SK-N-SH (cell line): ENCODE results near the gene OR2F1. TPM values are rescaled to one million over a fixed set of nuclear protein-coding genes. Genes with fewer than 3 reads are reported as not detected.
"Not testable (repeated sequence)": the region's sequence is repeated elsewhere in the genome, so short reads cannot be mapped to it uniquely, and the experiment has no call there.

Experiments used
- CTCF ChIA-PET: fragments of 300-600, 350-600 bp; formaldehyde crosslinking; extraction: SDS; loops from one replicate; lab custom pipeline; 2021; lab: Yijun Ruan, JAX
- POLR2A ChIA-PET: fragments of 350-600 bp; sonication (Branson Sonifier 250); formaldehyde crosslinking; extraction: SDS; loops from one replicate; lab custom pipeline; 2020; ENCODE audit warnings: antibody characterized with exemption, inconsistent platforms; lab: Yijun Ruan, JAX
- DNase-seq: peaks from one replicate; pipeline ENCODE4 v3.0.0; 2012
- H2AFZ ChIP-seq: fragments of 200-600 bp; sonication (generic); 2 replicates; pipeline ENCODE4 v1.8.1; 2016; ENCODE audit warnings: antibody characterized with exemption, mild to moderate bottlenecking, low read depth
- H3F3A ChIP-seq: fragments of 200-600 bp; sonication (generic); replicated peaks from 2 replicates; pipeline ENCODE3; 2016; ENCODE audit warnings: antibody characterized with exemption, mild to moderate bottlenecking; ENCODE audit not compliant: insufficient read depth
- H3K27ac ChIP-seq, 2 experiments: fragments of 200-500 bp in 1 of 2; fragments of 200-600 bp in 1 of 2; sonication (Bioruptor generic) in 1 of 2; sonication (generic), shearing (Covaris generic) in 1 of 2; 2 replicates each; pipeline versions ENCODE4 v1.5.1 to v1.6.1; 2014 to 2016; ENCODE audit warnings: low read depth in 2 of 2, inconsistent platforms in 1 of 2, low read length in 1 of 2, mild to moderate bottlenecking in 1 of 2, mixed read lengths in 1 of 2
- H3K27me3 ChIP-seq: fragments of 200-600 bp; sonication (generic), shearing (Covaris generic); 2 replicates; pipeline ENCODE4 v1.6.1; 2016; ENCODE audit warnings: mixed run types; ENCODE audit not compliant: insufficient read depth
- H3K36me3 ChIP-seq, 2 experiments: fragments of 200-500 bp in 1 of 2; fragments of 200-600 bp in 1 of 2; sonication (Bioruptor generic) in 1 of 2; sonication (generic) in 1 of 2; replicated peaks in 1 of 2; 2 replicates each; pipeline versions ENCODE3 to v1.5.1; 2014 to 2016; ENCODE audit warnings: low read length in 1 of 2, mild to moderate bottlenecking in 1 of 2; ENCODE audit not compliant: insufficient read depth in 2 of 2, control insufficient read depth in 1 of 2
- H3K4me1 ChIP-seq, 2 experiments: fragments of 200-500 bp in 1 of 2; fragments of 200-600 bp in 1 of 2; sonication (Bioruptor generic) in 1 of 2; sonication (generic), shearing (Covaris generic) in 1 of 2; 2 replicates each; pipeline versions ENCODE4 v1.5.1 to v1.6.1; 2014 to 2016; ENCODE audit warnings: low read depth in 1 of 2, low read length in 1 of 2, mixed run types in 1 of 2; ENCODE audit not compliant: insufficient read depth in 2 of 2, control insufficient read depth in 1 of 2
- H3K4me2 ChIP-seq: fragments of 200-600 bp; sonication (generic), shearing (Covaris generic); 2 replicates; pipeline ENCODE4 v1.6.1; 2017; ENCODE audit warnings: mixed run types
- H3K4me3 ChIP-seq, 2 experiments: fragments of 200-500 bp in 1 of 2; fragments of 200-600 bp in 1 of 2; sonication (Bioruptor generic) in 1 of 2; sonication (generic), shearing (Covaris generic) in 1 of 2; 2 replicates each; pipeline versions ENCODE4 v1.5.1 to v1.8.1; 2014 to 2016; ENCODE audit warnings: low read depth in 2 of 2, inconsistent platforms in 1 of 2, low read length in 1 of 2, mild to moderate bottlenecking in 1 of 2, mixed read lengths in 1 of 2, moderate library complexity in 1 of 2
- H3K79me2 ChIP-seq: fragments of 200-600 bp; sonication (generic); 2 replicates; pipeline ENCODE4 v1.8.1; 2017; ENCODE audit warnings: mild to moderate bottlenecking; ENCODE audit not compliant: insufficient read depth
- H3K9ac ChIP-seq: fragments of 200-600 bp; sonication (generic); 2 replicates; pipeline ENCODE4 v1.6.1; 2017; ENCODE audit warnings: mixed run types
- H3K9me2 ChIP-seq: fragments of 200-600 bp; sonication (generic); 2 replicates; pipeline ENCODE4 v1.6.1; 2017; ENCODE audit warnings: mixed run types
- H3K9me3 ChIP-seq: fragments of 200-600 bp; sonication (generic); 2 replicates; pipeline ENCODE4 v1.6.1; 2017; ENCODE audit warnings: mixed run types, mild to moderate bottlenecking, moderate library complexity
- H4K20me1 ChIP-seq: fragments of 200-600 bp; sonication (generic); 2 replicates; pipeline ENCODE4 v1.6.1; 2017; ENCODE audit warnings: mild to moderate bottlenecking, mixed run types; ENCODE audit not compliant: insufficient read depth
- EP300 ChIP-seq, 2 experiments: IDR thresholded peaks; 2 replicates each; pipeline versions ENCODE4 v1.4.0 to v1.6.1; 2012; ENCODE audit warnings: borderline replicate concordance in 1 of 2, low read depth in 1 of 2, low read length in 1 of 2
- GABPA ChIP-seq: IDR thresholded peaks from 2 replicates; pipeline ENCODE4 v1.4.0; 2012; ENCODE audit warnings: low read depth, mild to moderate bottlenecking
- GATA2 ChIP-seq: sonication (generic); formaldehyde crosslinking; IDR thresholded peaks from 2 replicates; pipeline ENCODE4 v1.5.0; 2020; ENCODE audit warnings: mild to moderate bottlenecking, missing genetic modification reagents
- JUND ChIP-seq: IDR thresholded peaks from 2 replicates; pipeline ENCODE4 v1.4.0; 2012
- MXI1 ChIP-seq: IDR thresholded peaks from 2 replicates; pipeline ENCODE4 v1.6.1; 2012; ENCODE audit warnings: mild to moderate bottlenecking, low read depth, low read length, improper control_type of control experiment
- NFIC ChIP-seq: IDR thresholded peaks from 2 replicates; pipeline ENCODE4 v1.4.0; 2012; ENCODE audit warnings: borderline replicate concordance
- RCOR1 ChIP-seq: fragments of 150-350 bp; IDR thresholded peaks from 2 replicates; pipeline ENCODE4 v1.6.1; 2017; ENCODE audit warnings: antibody characterized with exemption, low read length
- RXRA ChIP-seq: IDR thresholded peaks from 2 replicates; pipeline ENCODE4 v1.4.0; 2012; ENCODE audit warnings: low read depth, mild to moderate bottlenecking, borderline replicate concordance
- SIN3A ChIP-seq: IDR thresholded peaks from 2 replicates; pipeline ENCODE4 v1.6.1; 2012; ENCODE audit warnings: low read depth, mild to moderate bottlenecking, low read length, moderate library complexity, borderline replicate concordance
- TCF12 ChIP-seq: IDR thresholded peaks from 2 replicates; pipeline ENCODE4 v1.4.0; 2012
- YY1 ChIP-seq: IDR thresholded peaks from 2 replicates; pipeline ENCODE4 v1.4.0; 2012; ENCODE audit warnings: low read depth, mild to moderate bottlenecking
- WGBS: methylation state at CpG from one replicate; pipeline ENCODE4 v1.1.6; 2017; ENCODE audit warnings: low lambda C conversion rate; 5-methylcytosine and 5-hydroxymethylcytosine counted together
- polyA plus RNA-seq, 3 experiments: library from polyadenylated mRNA; depleted of rRNA; stranded (reverse); fragments of >200 nt; gene quantifications; 2 replicates each; pipeline ENCODE4 v1.2.3, GENCODE V29; 2012
- TF ChIP-seq, protein P1 (sequence below): IDR thresholded peaks from 2 replicates; pipeline ENCODE4 v1.4.0; 2012; ENCODE audit warnings: low read depth, borderline replicate concordance
- TF ChIP-seq, protein P2 (sequence below): IDR thresholded peaks from 2 replicates; pipeline ENCODE4 v1.6.1; 2012; ENCODE audit warnings: mild to moderate bottlenecking, low read depth, low read length, moderate library complexity
- TF ChIP-seq, protein P3 (sequence below): fragments of 200-600 bp; sonication (generic); IDR thresholded peaks from 2 replicates; pipeline ENCODE4 v1.6.1; 2017; ENCODE audit warnings: antibody characterized with exemption, mild to moderate bottlenecking, moderate library complexity
- TF ChIP-seq, protein P4 (sequence below): IDR thresholded peaks from 2 replicates; pipeline ENCODE4; 2012

Gene OR2F1
- polyA plus RNA-seq, 1 of the 3 experiments (the other 2 are of a cell fraction), result 0.10 TPM

DNA sequence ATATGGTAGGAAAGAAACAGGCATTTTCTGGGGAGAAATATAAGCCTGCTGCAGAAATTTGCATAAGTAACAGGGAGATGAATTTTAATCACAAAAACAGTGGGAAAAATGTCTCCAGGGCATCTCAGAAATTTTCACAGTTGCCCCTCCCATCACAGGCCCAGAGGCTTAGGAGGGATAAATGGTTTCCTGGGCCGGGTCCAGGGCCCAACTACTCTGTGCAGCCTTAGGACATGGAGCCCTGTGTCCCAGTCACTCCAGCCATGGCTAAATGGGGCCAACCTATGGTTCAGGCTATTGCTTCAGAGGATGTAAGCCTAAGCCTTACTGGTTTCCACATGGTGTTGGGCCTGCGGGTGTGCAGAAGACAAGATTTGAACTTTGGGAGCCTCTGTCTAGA, 54.7 kb downstream of the OR2F1 start:
- POLR2A ChIA-PET, result no interaction called here
- Histone ChIP-seq H3K79me2 (no peaks in the 10 kb centered on the region), H3K27me3 (no peaks in the 10 kb centered on the region; the same call in 1 of the 2 replicates), H3K9me3 (no peaks in the 10 kb centered on the region), H3K4me1 (no peaks in the 10 kb centered on the region), H3K36me3 (no peaks in the 10 kb centered on the region), H3K9ac (no peak overlapping the region), H2AFZ (no peak overlapping the region), H4K20me1 (no peaks in the 10 kb centered on the region), H3F3A (no peaks in the 10 kb centered on the region), H3K4me2 (no peak overlapping the region), H3K4me3 (no peak overlapping the region), H3K27ac (no peak overlapping the region), H3K9me2 (no peaks in the 10 kb centered on the region)
- DNase-seq, result no peak
- WGBS, result 9% methylated on average over 2 of the region's 2 CpGs
- CTCF ChIA-PET, result no interaction called here
- TF ChIP-seq GABPA (no peak), SIN3A (no peak), RCOR1 (no peak), YY1 (no peak), TCF12 (no peak), JUND (no peak), NFIC (no peak), RXRA (no peak), MXI1 (no peak), GATA2 (no peak), EP300 (IDR thresholded peaks at IDR 0.05; ENCODE audit: borderline replicate concordance in 1 of 2, low read depth in 1 of 2, low read length in 1 of 2) (no peak)
- TF ChIP-seq, protein P1, sequence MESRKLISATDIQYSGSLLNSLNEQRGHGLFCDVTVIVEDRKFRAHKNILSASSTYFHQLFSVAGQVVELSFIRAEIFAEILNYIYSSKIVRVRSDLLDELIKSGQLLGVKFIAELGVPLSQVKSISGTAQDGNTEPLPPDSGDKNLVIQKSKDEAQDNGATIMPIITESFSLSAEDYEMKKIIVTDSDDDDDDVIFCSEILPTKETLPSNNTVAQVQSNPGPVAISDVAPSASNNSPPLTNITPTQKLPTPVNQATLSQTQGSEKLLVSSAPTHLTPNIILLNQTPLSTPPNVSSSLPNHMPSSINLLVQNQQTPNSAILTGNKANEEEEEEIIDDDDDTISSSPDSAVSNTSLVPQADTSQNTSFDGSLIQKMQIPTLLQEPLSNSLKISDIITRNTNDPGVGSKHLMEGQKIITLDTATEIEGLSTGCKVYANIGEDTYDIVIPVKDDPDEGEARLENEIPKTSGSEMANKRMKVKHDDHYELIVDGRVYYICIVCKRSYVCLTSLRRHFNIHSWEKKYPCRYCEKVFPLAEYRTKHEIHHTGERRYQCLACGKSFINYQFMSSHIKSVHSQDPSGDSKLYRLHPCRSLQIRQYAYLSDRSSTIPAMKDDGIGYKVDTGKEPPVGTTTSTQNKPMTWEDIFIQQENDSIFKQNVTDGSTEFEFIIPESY, result no peak
- TF ChIP-seq, protein P2, sequence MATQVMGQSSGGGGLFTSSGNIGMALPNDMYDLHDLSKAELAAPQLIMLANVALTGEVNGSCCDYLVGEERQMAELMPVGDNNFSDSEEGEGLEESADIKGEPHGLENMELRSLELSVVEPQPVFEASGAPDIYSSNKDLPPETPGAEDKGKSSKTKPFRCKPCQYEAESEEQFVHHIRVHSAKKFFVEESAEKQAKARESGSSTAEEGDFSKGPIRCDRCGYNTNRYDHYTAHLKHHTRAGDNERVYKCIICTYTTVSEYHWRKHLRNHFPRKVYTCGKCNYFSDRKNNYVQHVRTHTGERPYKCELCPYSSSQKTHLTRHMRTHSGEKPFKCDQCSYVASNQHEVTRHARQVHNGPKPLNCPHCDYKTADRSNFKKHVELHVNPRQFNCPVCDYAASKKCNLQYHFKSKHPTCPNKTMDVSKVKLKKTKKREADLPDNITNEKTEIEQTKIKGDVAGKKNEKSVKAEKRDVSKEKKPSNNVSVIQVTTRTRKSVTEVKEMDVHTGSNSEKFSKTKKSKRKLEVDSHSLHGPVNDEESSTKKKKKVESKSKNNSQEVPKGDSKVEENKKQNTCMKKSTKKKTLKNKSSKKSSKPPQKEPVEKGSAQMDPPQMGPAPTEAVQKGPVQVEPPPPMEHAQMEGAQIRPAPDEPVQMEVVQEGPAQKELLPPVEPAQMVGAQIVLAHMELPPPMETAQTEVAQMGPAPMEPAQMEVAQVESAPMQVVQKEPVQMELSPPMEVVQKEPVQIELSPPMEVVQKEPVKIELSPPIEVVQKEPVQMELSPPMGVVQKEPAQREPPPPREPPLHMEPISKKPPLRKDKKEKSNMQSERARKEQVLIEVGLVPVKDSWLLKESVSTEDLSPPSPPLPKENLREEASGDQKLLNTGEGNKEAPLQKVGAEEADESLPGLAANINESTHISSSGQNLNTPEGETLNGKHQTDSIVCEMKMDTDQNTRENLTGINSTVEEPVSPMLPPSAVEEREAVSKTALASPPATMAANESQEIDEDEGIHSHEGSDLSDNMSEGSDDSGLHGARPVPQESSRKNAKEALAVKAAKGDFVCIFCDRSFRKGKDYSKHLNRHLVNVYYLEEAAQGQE, result no peak
- TF ChIP-seq, protein P3, sequence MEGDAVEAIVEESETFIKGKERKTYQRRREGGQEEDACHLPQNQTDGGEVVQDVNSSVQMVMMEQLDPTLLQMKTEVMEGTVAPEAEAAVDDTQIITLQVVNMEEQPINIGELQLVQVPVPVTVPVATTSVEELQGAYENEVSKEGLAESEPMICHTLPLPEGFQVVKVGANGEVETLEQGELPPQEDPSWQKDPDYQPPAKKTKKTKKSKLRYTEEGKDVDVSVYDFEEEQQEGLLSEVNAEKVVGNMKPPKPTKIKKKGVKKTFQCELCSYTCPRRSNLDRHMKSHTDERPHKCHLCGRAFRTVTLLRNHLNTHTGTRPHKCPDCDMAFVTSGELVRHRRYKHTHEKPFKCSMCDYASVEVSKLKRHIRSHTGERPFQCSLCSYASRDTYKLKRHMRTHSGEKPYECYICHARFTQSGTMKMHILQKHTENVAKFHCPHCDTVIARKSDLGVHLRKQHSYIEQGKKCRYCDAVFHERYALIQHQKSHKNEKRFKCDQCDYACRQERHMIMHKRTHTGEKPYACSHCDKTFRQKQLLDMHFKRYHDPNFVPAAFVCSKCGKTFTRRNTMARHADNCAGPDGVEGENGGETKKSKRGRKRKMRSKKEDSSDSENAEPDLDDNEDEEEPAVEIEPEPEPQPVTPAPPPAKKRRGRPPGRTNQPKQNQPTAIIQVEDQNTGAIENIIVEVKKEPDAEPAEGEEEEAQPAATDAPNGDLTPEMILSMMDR, result no peak
- TF ChIP-seq, protein P4, sequence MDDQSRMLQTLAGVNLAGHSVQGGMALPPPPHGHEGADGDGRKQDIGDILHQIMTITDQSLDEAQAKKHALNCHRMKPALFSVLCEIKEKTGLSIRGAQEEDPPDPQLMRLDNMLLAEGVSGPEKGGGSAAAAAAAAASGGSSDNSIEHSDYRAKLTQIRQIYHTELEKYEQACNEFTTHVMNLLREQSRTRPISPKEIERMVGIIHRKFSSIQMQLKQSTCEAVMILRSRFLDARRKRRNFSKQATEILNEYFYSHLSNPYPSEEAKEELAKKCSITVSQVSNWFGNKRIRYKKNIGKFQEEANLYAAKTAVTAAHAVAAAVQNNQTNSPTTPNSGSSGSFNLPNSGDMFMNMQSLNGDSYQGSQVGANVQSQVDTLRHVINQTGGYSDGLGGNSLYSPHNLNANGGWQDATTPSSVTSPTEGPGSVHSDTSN, result no peak

DNA sequence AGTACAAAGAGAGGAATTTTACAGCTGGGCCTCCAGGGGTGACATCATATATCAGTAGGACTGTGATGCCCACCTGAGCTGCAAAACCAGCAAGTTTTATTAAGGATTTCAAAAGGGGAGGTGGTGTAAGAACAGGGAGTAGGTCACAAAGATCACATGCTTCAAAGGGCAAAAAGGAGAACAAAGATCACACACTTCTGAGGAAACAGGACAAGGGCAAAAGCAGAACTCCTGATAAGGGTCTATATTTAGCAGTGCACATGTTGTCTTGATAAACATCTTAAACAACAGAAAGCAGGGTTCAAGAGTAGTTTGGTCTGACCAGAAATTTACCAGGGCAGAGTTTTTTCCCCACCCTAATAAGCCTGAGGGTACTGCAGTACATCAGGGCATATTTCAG, 55.4 kb downstream of the OR2F1 start:
- H3K9me2 ChIP-seq, H3K4me2 ChIP-seq, POLR2A ChIA-PET, H4K20me1 ChIP-seq, CTCF ChIA-PET, H3K4me1 ChIP-seq, H3K27me3 ChIP-seq, H3K36me3 ChIP-seq, H3K9me3 ChIP-seq, H2AFZ ChIP-seq, H3K9ac ChIP-seq, DNase-seq, H3K79me2 ChIP-seq, H3F3A ChIP-seq, H3K4me3 ChIP-seq, H3K27ac ChIP-seq: not testable (repeated sequence)

DNA sequence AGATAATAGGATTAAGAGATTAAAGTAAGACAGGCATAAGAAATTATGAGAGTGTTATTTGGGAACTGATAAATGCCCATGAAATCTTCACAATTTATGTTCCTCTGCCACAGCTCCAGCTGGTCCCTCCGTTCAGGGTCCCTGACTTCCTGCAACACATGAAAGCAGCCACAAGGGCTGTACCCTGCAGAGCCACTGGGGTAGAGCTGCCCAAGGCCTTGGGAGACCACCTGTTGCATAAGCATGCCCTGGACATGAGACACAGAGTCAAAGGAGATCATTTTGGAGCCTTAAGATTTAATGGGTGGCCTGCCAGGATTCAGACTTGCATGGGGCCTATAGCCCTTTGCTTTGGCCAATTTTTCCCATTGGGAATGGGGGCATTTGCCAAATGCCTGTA, 56.2 kb downstream of the OR2F1 start:
- H3K9me2 ChIP-seq, H4K20me1 ChIP-seq, H3K4me2 ChIP-seq, H3F3A ChIP-seq, H3K27me3 ChIP-seq, H3K9ac ChIP-seq, H3K79me2 ChIP-seq, H3K4me3 ChIP-seq, H3K4me1 ChIP-seq, H2AFZ ChIP-seq, H3K27ac ChIP-seq, H3K36me3 ChIP-seq, POLR2A ChIA-PET, DNase-seq, H3K9me3 ChIP-seq: not testable (repeated sequence)
- CTCF ChIA-PET, result interaction anchor here (1.6 kb wide), 1 partner anchor 278 kb away, joined by 3 read pairs; no protein-coding TSS in a partner anchor
- 6% methylated on average over 1 of the region's 1 CpG for WGBS
